Hair follicular keratinocyte (primary cell): ENCODE measurements around the gene P4HTM. TPM values are rescaled to one million over a fixed set of nuclear protein-coding genes. Genes with fewer than 3 reads are reported as not detected.

Experiments
- total RNA-seq: library from RNA; depleted of rRNA; stranded (reverse); fragments of >200 nt; gene quantifications from 2 replicates; pipeline ENCODE4 v1.2.3, GENCODE V29; 2015

P4HTM gene, protein sequence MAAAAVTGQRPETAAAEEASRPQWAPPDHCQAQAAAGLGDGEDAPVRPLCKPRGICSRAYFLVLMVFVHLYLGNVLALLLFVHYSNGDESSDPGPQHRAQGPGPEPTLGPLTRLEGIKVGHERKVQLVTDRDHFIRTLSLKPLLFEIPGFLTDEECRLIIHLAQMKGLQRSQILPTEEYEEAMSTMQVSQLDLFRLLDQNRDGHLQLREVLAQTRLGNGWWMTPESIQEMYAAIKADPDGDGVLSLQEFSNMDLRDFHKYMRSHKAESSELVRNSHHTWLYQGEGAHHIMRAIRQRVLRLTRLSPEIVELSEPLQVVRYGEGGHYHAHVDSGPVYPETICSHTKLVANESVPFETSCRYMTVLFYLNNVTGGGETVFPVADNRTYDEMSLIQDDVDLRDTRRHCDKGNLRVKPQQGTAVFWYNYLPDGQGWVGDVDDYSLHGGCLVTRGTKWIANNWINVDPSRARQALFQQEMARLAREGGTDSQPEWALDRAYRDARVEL
- total RNA-seq, result 2.2 and 3.5 TPM in 2 replicates

GRCh38 chr3:48989796-48990635 lies at the start of gene P4HTM:
Gene P4HTM (plus strand): TSS chr3:48990241. CDS start chr3:48990257, 16 bp downstream.

DNA sequence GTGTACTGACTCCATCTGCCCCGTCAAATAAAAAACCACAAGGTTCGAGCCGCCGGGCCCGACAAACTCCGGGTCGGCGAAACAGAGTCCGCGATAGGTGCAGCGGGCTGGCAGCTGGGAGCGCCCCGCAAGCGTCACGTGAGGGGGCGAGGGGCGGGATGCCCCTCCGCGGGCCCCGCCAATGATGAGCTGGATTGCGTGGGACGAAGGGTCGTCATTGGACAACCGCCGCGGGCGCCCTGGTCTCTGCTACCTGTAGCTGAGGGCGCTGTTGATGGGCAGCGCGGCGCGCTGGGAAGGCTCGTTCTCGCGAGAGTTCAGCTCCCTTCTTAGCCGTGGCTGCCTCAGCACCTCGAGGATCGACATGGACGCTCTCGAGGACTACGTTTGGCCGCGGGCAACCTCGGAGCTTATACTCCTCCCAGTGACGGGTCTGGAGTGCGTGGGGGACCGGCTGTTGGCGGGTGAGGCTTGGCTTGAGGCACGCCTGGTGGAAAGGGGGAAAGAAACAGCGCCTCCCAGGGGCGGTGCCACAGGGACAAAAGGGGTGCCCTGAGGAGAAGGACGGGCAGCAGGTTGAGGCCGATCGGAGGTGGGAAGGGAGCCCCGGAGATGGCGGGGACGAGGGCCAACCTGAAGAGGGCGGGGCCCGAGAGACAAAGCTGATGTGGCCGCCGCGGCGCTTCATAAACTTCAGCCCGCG lies 17.2 kb downstream of the P4HTM start, which contains the start of gene WDR6:
Gene WDR6, plus strand, starts transcription at position 324 of the 703 bp plus-strand sequence. Its CDS starts 41 bp downstream, at position 365.

GRCh38 chr3:49017971-49018706 lies 28.1 kb downstream of the P4HTM start, which contains the start of gene DALRD3:
Gene DALRD3 (minus strand): TSS chr3:49018580. CDS start chr3:49018564, 16 bp downstream.

GRCh38 chr3:49021813-49022687 lies 32.0 kb downstream of the P4HTM start, which contains the start of gene NDUFAF3:
Gene NDUFAF3 (plus strand): TSS chr3:49022121. CDS start chr3:49022145, 24 bp downstream.

GRCh38 chr3:49028673-49029562 lies 38.9 kb downstream of the P4HTM start, which contains the start of gene IMPDH2:
Gene IMPDH2 (minus strand): TSS chr3:49029398. CDS start chr3:49029350, 48 bp downstream.

Other genes starting within 250 kb of the P4HTM start
- 26.9 and 29.5 TPM in 2 replicates for gene PRKAR2A, start 142.4 kb upstream of the P4HTM start, total RNA-seq
- gene SLC25A20, start 91.4 kb upstream of the P4HTM start, total RNA-seq, result 8.1 and 15.5 TPM in 2 replicates
- 51.1 and 69.0 TPM in 2 replicates for gene ARIH2, start 71.4 kb upstream of the P4HTM start, total RNA-seq
- gene WDR6, start 17.1 kb downstream of the P4HTM start, total RNA-seq, result 43.7 and 44.7 TPM in 2 replicates
- gene DALRD3, start 28.3 kb downstream of the P4HTM start, total RNA-seq, result 67.4 and 78.1 TPM in 2 replicates
- 163 and 199 TPM in 2 replicates for gene NDUFAF3, start 31.9 kb downstream of the P4HTM start, total RNA-seq
- gene IMPDH2, start 39.2 kb downstream of the P4HTM start, total RNA-seq, result 254 and 314 TPM in 2 replicates
- gene QRICH1, start 103.8 kb downstream of the P4HTM start, total RNA-seq, result 53.3 and 54.4 TPM in 2 replicates
- gene QARS1, start 114.5 kb downstream of the P4HTM start, total RNA-seq, result 203 and 241 TPM in 2 replicates
- gene USP19, start 130.6 kb downstream of the P4HTM start, total RNA-seq, result 35.6 and 39.5 TPM in 2 replicates
- 119 and 120 TPM in 2 replicates for gene LAMB2, start 142.8 kb downstream of the P4HTM start, total RNA-seq
- gene CCDC71, start 176.1 kb downstream of the P4HTM start, total RNA-seq, result 29.8 and 47.6 TPM in 2 replicates
- 20.1 and 28.8 TPM in 2 replicates for gene KLHDC8B, start 181.4 kb downstream of the P4HTM start, total RNA-seq